Lower lobe of right lung (tissue), 2 donors: ENCODE measurements around the gene CLIP1. TPM values are rescaled to one million over a fixed set of nuclear protein-coding genes. Genes with fewer than 3 reads are reported as not detected.
A peak's percentile ranks its signal among the peaks of the same experiment; 100 is the strongest.
"Not testable (repeated sequence)": the region's sequence is repeated elsewhere in the genome, so short reads cannot be mapped to it uniquely, and the experiment has no call there.

Experiments
- ATAC-seq, 2 donors: fragments of 200-7000 bp; cut with Tn5 transposase; one replicate each; pipeline ENCODE4 v1.9.1; 2020 to 2022; ENCODE audit warnings: mild to moderate bottlenecking in 2 of 2, moderate library complexity in 2 of 2
- DNase-seq: peaks from one replicate; pipeline ENCODE4 v3.0.0-alpha.2; 2020
- H3K27ac ChIP-seq: fragments of 200-600 bp; one replicate; pipeline ENCODE4 v1.8.0; 2022
- H3K27me3 ChIP-seq: fragments of 200-600 bp; one replicate; pipeline ENCODE4 v1.8.0; 2022; ENCODE audit warnings: low read depth
- H3K36me3 ChIP-seq: fragments of 200-600 bp; one replicate; pipeline ENCODE4 v1.8.0; 2022; ENCODE audit warnings: mild to moderate bottlenecking
- H3K4me1 ChIP-seq: fragments of 200-600 bp; one replicate; pipeline ENCODE4 v1.8.0; 2022
- H3K4me3 ChIP-seq: fragments of 200-600 bp; one replicate; pipeline ENCODE4 v1.8.0; 2022; ENCODE audit warnings: mild to moderate bottlenecking
- H3K9me3 ChIP-seq: fragments of 200-600 bp; one replicate; pipeline ENCODE4 v1.8.0; 2022
- intact Hi-C: fragments of 100-400 bp; cut with DNase I; formaldehyde crosslinking; loops from one replicate; pipeline ENCODE4 v1.11.0; 2022
- total RNA-seq: library from RNA; stranded (reverse); fragmentation: NEBNext Ultra II Directional; extraction: Animal tissue kit (Norgen Biotek cat#: 25700); gene quantifications from one replicate; pipeline ENCODE4 v1.2.1, GENCODE V29; 2021
- TF ChIP-seq, protein P1 (sequence below): fragments of 200-600 bp; IDR thresholded peaks from one replicate; pipeline ENCODE4 v1.8.0; 2022; ENCODE audit warnings: antibody characterized with exemption, mild to moderate bottlenecking
- donor health status: DM: no; HTN: yes; CAD: no; lungs with severe emphysema.

The CLIP1 gene
- total RNA-seq, 1 donor from 2014 or later, result 78.2 TPM

DNA sequence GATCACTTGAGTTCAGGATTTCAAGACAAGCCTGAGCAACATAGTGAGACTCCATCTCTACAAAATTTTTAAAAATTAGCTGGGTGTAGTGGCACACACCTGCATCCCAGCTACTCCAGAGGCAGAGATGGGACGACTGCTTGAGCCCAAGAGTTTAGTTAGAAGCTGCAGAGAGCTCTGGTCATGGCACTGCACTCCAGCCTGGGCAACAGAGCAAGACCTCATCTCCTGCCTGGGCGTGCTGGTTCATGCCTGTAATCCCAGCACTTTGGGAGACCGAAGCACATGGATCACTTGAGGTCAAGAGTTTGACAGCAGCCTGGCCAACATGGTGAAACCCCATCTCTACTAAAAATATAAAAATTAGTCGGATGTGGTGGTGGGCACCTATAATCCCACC, 20.2 kb downstream of the CLIP1 start:
- Histone ChIP-seq H3K36me3 (no peaks in the 10 kb centered on the region), H3K27ac (no peak overlapping the region), H3K4me3 (no peak overlapping the region), H3K4me1 (peaks cover 39% of the 10 kb centered on the region), H3K27me3 (no peaks in the 10 kb centered on the region), H3K9me3 (no peaks in the 10 kb centered on the region)
- DNase-seq (no peak), ATAC-seq (no peak)
- TF ChIP-seq, protein P1, sequence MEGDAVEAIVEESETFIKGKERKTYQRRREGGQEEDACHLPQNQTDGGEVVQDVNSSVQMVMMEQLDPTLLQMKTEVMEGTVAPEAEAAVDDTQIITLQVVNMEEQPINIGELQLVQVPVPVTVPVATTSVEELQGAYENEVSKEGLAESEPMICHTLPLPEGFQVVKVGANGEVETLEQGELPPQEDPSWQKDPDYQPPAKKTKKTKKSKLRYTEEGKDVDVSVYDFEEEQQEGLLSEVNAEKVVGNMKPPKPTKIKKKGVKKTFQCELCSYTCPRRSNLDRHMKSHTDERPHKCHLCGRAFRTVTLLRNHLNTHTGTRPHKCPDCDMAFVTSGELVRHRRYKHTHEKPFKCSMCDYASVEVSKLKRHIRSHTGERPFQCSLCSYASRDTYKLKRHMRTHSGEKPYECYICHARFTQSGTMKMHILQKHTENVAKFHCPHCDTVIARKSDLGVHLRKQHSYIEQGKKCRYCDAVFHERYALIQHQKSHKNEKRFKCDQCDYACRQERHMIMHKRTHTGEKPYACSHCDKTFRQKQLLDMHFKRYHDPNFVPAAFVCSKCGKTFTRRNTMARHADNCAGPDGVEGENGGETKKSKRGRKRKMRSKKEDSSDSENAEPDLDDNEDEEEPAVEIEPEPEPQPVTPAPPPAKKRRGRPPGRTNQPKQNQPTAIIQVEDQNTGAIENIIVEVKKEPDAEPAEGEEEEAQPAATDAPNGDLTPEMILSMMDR, result no peak
- intact Hi-C loops, result loop anchor here (5.0 kb wide), 1 partner anchor 70 kb away; no protein-coding TSS in a partner anchor

DNA sequence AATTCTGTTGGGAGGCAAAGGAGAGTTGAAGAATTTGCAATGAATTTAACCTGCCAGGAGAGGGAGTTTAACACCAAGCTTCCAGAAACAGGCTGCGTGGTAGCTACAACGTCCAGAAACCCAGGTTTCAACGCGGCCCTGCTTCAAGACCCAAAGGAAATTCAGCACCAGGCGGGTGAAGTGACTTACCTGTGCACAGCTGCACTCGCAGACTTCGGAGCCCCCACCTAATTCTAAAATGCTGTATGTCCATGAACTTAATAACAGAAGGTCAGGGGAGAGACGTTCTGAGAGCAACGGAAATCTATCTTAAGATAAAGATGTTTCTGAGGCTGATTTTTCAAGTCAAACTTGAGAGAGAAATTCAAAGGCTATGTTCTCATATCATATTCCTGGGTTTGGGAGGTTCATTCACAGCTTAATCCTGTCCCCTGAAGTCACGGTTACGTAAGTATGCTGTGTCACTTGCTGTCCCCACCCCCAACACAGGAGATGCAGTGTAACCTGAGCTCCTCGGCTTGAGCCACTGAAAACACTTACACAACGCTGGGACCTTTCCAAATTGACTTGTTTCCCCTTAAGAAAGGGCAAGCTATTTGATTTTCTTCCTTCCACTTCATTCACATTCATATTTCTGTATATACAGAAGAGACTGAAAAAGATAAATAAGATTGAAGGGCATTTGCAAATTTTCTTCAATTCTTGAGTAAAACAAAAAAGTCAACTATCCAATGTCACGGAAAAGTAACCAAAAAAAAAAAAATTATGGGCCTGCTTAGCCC, 22.7 kb downstream of the CLIP1 start:
- TF ChIP-seq, protein P1, result peak; percentile 70
- Histone ChIP-seq H3K27ac (peak overlapping the region; percentile 88), H3K9me3 (no peaks in the 10 kb centered on the region), H3K4me3 (peak overlapping the region; percentile 27), H3K36me3 (no peaks in the 10 kb centered on the region), H3K27me3 (no peaks in the 10 kb centered on the region), H3K4me1 (peaks cover 33% of the 10 kb centered on the region)
- intact Hi-C loops, result loop anchor here (5.0 kb wide), 1 partner anchor 73 kb away; no protein-coding TSS in a partner anchor
- ATAC-seq, result peak; percentile 95
- DNase-seq, result peak; percentile 77

DNA sequence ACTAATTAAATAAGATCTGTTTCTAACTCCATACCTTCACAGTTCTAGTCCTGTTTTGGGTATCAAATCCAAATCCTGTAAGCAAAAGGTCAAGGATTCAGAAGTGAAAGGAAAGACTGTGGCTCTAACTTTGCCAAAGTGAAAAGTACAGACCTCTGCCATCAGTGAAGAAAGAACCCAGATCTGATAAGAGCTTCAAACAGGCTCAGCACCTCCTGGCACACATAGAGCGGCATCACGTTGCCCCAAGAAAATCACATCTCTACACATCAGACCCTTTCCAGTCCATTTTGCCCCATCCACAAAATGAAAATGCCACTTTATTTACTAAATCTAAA, 23.2 kb downstream of the CLIP1 start:
- intact Hi-C loops, result no loop called here
- TF ChIP-seq, protein P1, result no peak
- H3K27ac ChIP-seq, result peak overlapping the region; percentile 88
- H3K4me3 ChIP-seq, result peak overlapping the region; percentile 27
- peak in 1 of 2 donors; percentile 16 for ATAC-seq
- H3K36me3 ChIP-seq, result no peaks in the 10 kb centered on the region
- H3K4me1 ChIP-seq, result peaks cover 33% of the 10 kb centered on the region
- H3K9me3 ChIP-seq, result no peaks in the 10 kb centered on the region
- DNase-seq, result no peak
- no peaks in the 10 kb centered on the region for H3K27me3 ChIP-seq

DNA sequence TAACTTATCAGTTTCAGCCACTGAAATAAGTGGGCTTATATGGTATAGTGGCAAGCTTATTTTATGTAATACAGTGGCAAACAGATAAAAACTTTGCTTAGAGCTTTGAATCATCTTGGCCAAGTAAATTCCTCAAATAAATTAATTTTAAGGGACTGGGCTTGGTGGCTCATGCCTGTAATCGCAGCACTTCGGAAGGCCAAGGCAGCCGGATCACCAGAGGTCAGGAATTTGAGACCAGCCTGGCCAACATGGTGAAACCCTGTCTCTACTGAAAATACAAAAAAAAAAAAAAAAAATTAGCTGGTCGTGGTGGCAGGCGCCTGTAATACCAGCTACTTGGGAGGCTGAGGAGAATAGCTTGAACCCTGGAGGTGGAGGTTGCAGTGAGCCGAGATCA, 24.5 kb downstream of the CLIP1 start:
- H3K27ac ChIP-seq, DNase-seq, H3K4me3 ChIP-seq, H3K27me3 ChIP-seq, H3K9me3 ChIP-seq, ATAC-seq, H3K36me3 ChIP-seq, intact Hi-C loops: not testable (repeated sequence)
- H3K4me1 ChIP-seq, result peaks cover 29% of the 10 kb centered on the region

DNA sequence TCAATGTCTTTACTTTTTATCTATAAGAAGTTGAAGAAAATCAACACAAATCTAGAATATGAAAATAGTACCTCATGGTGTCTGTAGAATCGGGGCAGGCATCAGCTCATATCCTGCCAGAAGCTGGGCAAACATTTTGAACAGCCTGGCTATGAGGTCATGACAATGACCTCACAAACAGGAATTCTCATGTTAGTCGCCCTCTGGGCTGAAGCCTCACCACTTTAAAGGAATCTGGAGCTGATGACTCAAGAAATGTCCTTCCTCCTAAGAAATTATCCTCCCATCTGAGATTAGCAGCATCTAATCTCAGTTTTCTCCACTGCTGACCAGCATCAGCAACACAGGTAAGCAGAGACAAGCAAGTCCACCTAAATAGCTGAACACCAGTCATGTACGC, 27.1 kb downstream of the CLIP1 start:
- no peak for DNase-seq
- Histone ChIP-seq H3K4me3 (no peak overlapping the region), H3K27me3 (no peaks in the 10 kb centered on the region), H3K9me3 (no peaks in the 10 kb centered on the region), H3K27ac (no peak overlapping the region), H3K36me3 (no peaks in the 10 kb centered on the region), H3K4me1 (peaks cover 16% of the 10 kb centered on the region)
- no peak for ATAC-seq
- intact Hi-C loops, result no loop called here
- TF ChIP-seq, protein P1, result no peak

DNA sequence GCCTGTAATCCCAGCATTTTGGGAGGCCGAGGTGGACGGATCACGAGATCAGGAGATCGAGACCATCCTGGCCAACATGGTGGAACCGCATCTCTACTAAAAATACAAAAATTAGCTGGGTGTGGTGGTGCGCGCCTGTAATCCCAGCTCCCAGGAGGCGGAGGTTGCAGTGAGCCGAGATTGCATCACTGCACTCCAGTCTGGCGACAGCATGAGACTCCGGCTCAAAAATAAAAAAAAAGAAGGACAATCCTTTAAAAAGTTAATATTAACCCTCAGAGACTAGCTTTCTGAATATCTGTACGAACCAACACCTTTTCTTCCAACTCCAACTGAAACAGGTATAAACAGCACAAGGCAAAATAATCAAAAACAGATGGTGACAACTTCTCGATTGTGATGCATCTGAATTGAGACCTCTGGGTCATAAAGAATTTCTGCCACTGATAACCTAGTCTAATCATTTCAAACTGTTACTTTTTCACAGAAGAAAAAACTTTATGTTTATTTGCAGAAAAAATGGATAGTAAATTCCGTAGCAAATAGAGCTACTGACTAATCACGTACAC, 27.8 kb downstream of the CLIP1 start:
- TF ChIP-seq, protein P1, result no peak
- Histone ChIP-seq H3K9me3 (no peaks in the 10 kb centered on the region), H3K4me1 (peaks cover 10% of the 10 kb centered on the region), H3K27ac (no peak overlapping the region), H3K27me3 (no peaks in the 10 kb centered on the region), H3K36me3 (no peaks in the 10 kb centered on the region), H3K4me3 (no peak overlapping the region)
- intact Hi-C loops, result no loop called here
- no peak for ATAC-seq
- no peak for DNase-seq
